Neural cell (in vitro differentiated cells): ENCODE measurements around the gene TK2.

Source experiments
- CTCF ChIP-seq: fragments of 450-650 bp; IDR thresholded peaks from 2 replicates; pipeline ENCODE4 v1.5.1; 2014; ENCODE audit warnings: antibody characterized with exemption, mild to moderate bottlenecking, moderate library complexity; ENCODE audit not compliant: poor library complexity, severe bottlenecking
- EP300 ChIP-seq: fragments of 450-650 bp; conservative IDR thresholded peaks from 2 replicates; pipeline ENCODE4 v1.6.1; 2014; ENCODE audit warnings: antibody characterized with exemption, mild to moderate bottlenecking, moderate library complexity; ENCODE audit not compliant: poor library complexity, severe bottlenecking
- EZH2 ChIP-seq: fragments of 200-600, 300-800 bp; shearing (Covaris generic), sonication (generic); IDR thresholded peaks from 2 replicates; pipeline ENCODE4 v1.6.1; 2014; ENCODE audit warnings: antibody characterized with exemption, low read length, borderline replicate concordance, mild to moderate bottlenecking; ENCODE audit not compliant: insufficient read depth, poor library complexity, severe bottlenecking
- MXI1 ChIP-seq: fragments of 450-650 bp; conservative IDR thresholded peaks from 2 replicates; pipeline ENCODE4 v1.6.1; 2014; ENCODE audit warnings: antibody characterized with exemption, mild to moderate bottlenecking; ENCODE audit not compliant: poor library complexity, severe bottlenecking
- POLR2AphosphoS5 ChIP-seq: IDR thresholded peaks from 2 replicates; pipeline ENCODE4 v1.6.1; 2012
- RAD21 ChIP-seq: fragments of 450-650 bp; conservative IDR thresholded peaks from 2 replicates; pipeline ENCODE4 v1.6.1; 2014; ENCODE audit warnings: antibody characterized with exemption, mild to moderate bottlenecking, moderate library complexity
- SMC3 ChIP-seq: fragments of 450-650 bp; conservative IDR thresholded peaks from 2 replicates; pipeline ENCODE4 v1.6.1; 2014; ENCODE audit warnings: antibody characterized with exemption, mild to moderate bottlenecking, moderate library complexity; ENCODE audit not compliant: poor library complexity
- TAF1 ChIP-seq: IDR thresholded peaks from 2 replicates; pipeline ENCODE4 v1.6.1; 2012; ENCODE audit warnings: low read depth
- TF ChIP-seq, protein P1 (sequence below): IDR thresholded peaks from 2 replicates; pipeline ENCODE4 v1.6.1; 2012; ENCODE audit warnings: borderline replicate concordance

DNA sequence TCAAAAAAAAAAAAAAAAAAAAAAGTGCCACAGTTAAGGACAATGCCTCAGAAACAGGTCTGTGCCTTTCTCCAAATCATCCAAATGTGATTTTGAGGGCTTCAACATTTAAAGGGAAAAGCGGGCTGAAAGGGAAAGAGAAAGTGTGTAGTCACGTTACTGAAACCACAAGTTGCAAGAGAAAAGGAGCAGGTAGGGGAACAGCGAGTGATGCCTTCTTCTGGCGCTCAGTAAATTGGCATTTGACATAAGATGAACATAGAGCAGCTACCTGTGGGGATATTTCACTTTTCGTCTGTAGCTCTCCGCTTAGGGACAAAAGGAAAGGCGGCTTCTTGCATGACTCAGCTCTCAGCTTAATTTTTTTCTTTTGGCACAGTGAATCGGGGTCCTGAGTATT is 40.4 kb upstream of the TK2 start:
- TF ChIP-seq CTCF (no peak), EP300 (no peak), RAD21 (no peak), EZH2 (no peak), SMC3 (no peak), TAF1 (no peak), MXI1 (no peak), POLR2AphosphoS5 (no peak)
- TF ChIP-seq, protein P1, sequence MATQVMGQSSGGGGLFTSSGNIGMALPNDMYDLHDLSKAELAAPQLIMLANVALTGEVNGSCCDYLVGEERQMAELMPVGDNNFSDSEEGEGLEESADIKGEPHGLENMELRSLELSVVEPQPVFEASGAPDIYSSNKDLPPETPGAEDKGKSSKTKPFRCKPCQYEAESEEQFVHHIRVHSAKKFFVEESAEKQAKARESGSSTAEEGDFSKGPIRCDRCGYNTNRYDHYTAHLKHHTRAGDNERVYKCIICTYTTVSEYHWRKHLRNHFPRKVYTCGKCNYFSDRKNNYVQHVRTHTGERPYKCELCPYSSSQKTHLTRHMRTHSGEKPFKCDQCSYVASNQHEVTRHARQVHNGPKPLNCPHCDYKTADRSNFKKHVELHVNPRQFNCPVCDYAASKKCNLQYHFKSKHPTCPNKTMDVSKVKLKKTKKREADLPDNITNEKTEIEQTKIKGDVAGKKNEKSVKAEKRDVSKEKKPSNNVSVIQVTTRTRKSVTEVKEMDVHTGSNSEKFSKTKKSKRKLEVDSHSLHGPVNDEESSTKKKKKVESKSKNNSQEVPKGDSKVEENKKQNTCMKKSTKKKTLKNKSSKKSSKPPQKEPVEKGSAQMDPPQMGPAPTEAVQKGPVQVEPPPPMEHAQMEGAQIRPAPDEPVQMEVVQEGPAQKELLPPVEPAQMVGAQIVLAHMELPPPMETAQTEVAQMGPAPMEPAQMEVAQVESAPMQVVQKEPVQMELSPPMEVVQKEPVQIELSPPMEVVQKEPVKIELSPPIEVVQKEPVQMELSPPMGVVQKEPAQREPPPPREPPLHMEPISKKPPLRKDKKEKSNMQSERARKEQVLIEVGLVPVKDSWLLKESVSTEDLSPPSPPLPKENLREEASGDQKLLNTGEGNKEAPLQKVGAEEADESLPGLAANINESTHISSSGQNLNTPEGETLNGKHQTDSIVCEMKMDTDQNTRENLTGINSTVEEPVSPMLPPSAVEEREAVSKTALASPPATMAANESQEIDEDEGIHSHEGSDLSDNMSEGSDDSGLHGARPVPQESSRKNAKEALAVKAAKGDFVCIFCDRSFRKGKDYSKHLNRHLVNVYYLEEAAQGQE, result no peak
